ENCODE measurements around the gene ABAT. TPM values are rescaled to one million over a fixed set of nuclear protein-coding genes. Genes with fewer than 3 reads are reported as not detected.

The ABAT gene
- total and polyA plus RNA-seq, 7 donors = 0.55 to 1.7 (median 0.79) TPM

- Histone ChIP-seq H3K27ac (no peak overlapping the region), H3K36me3 (ENCODE audit: insufficient read depth in 1 of 2, low read depth in 1 of 2) (peaks cover 5 to 33% of the 10 kb centered on the region in 2 donors), H3K9me3 (no peaks in the 10 kb centered on the region), H3K4me3 (no peak overlapping the region), H3K4me1 (no peaks in the 10 kb centered on the region), H3K27me3 (ENCODE audit: insufficient read depth in 3 of 3, low read length in 2 of 3) (no peaks in the 10 kb centered on the region)
- DNase-seq (no peak), ATAC-seq (no peak)
- intact Hi-C loops (cut with DNase I) = no loop called here
- TF ChIP-seq CTCF (IDR thresholded peaks at IDR 0.05) = no peak
- WGBS, 3 donors = 71 to 77% (median 75%) methylated on average over 18 of the region's 18 CpGs
Observed at GRCh38 chr16:8831871-8832716, 157.7 kb downstream of the ABAT start.

- Histone ChIP-seq H3K36me3 (ENCODE audit: insufficient read depth in 1 of 2, low read depth in 1 of 2) (peaks cover 5 to 33% of the 10 kb centered on the region in 2 donors), H3K4me1 (no peaks in the 10 kb centered on the region), H3K27me3 (ENCODE audit: insufficient read depth in 3 of 3, low read length in 2 of 3) (no peaks in the 10 kb centered on the region), H3K27ac (no peak overlapping the region), H3K9me3 (no peaks in the 10 kb centered on the region), H3K4me3 (no peak overlapping the region)
- DNase-seq (no peak), ATAC-seq (no peak)
- intact Hi-C loops (cut with DNase I) = no loop called here
- no peak for TF ChIP-seq CTCF (IDR thresholded peaks at IDR 0.05)
- 70 to 77% (median 75%) methylated on average over 16 of the region's 16 CpGs for WGBS, 3 donors
Observed at GRCh38 chr16:8832717-8833105, 158.3 kb downstream of the ABAT start.

Other genes starting within 250 kb of the ABAT start
- gene TMEM114, start 84.1 kb upstream of the ABAT start, total RNA-seq = not detected
- gene TMEM114, start 84.1 kb upstream of the ABAT start, polyA plus RNA-seq = not detected
- gene METTL22, start 52.9 kb upstream of the ABAT start, total RNA-seq = 10 to 100 TPM; 66.4 to 85.9 (median 74.8) TPM
- gene METTL22, start 52.9 kb upstream of the ABAT start, polyA plus RNA-seq = 10 to 100 TPM; 46.7 to 75.6 (median 69.9) TPM
- gene TMEM186, start 123.0 kb downstream of the ABAT start, total RNA-seq = 10 to 100 TPM; 10.6 to 17.3 (median 12.4) TPM
- 10 to 100 TPM; 14.4 to 28.1 (median 26.5) TPM for gene TMEM186, start 123.0 kb downstream of the ABAT start, polyA plus RNA-seq
- gene PMM2, start 123.2 kb downstream of the ABAT start, total RNA-seq = 10 to 100 TPM in 3 of 4 donors, 1 to 10 TPM in 1; 8.5 to 32.3 (median 21.0) TPM
- gene PMM2, start 123.2 kb downstream of the ABAT start, polyA plus RNA-seq = 10 to 100 TPM; 15.0 to 19.7 (median 16.4) TPM
- gene CARHSP1, start 194.4 kb downstream of the ABAT start, total RNA-seq = 10 to 100 TPM in 3 of 4 donors, 1 to 10 TPM in 1; 9.8 to 23.0 (median 13.5) TPM
- 10 to 100 TPM; 16.6 to 19.6 (median 19.1) TPM for gene CARHSP1, start 194.4 kb downstream of the ABAT start, polyA plus RNA-seq
- not detected for gene LITAFD, start 207.7 kb downstream of the ABAT start, total RNA-seq
- gene LITAFD, start 207.7 kb downstream of the ABAT start, polyA plus RNA-seq = not detected